GM12875 (cell line): ENCODE results near the gene NFIA.

Source experiments
- H3K4me3 ChIP-seq: one replicate; pipeline ENCODE4 v1.5.1; 2011; ENCODE audit warnings: low read depth, low read length, control low read depth
- CTCF ChIP-seq: IDR thresholded peaks from 2 replicates; pipeline ENCODE4 v1.5.1; 2011; ENCODE audit warnings: low read depth, mild to moderate bottlenecking, control low read depth, inconsistent platforms, low read length, moderate library complexity, borderline replicate concordance; ENCODE audit not compliant: insufficient read depth

NFIA gene

GRCh38 chr1:61237147-61237546 lies 154.8 kb downstream of the NFIA start:
- no peak for TF ChIP-seq CTCF
- no peak overlapping the region for H3K4me3 ChIP-seq

GRCh38 chr1:61237659-61238358 lies 155.4 kb downstream of the NFIA start:
- no peak for TF ChIP-seq CTCF
- no peak overlapping the region for H3K4me3 ChIP-seq

GRCh38 chr1:61238359-61238665 lies 156.0 kb downstream of the NFIA start:
- TF ChIP-seq CTCF = no peak
- no peak overlapping the region for H3K4me3 ChIP-seq

- no peak for TF ChIP-seq CTCF
- no peak overlapping the region for H3K4me3 ChIP-seq
Observed at GRCh38 chr1:61240878-61241277, 158.5 kb downstream of the NFIA start.

GRCh38 chr1:61241411-61241838 lies 159.1 kb downstream of the NFIA start:
- no peak overlapping the region for H3K4me3 ChIP-seq
- TF ChIP-seq CTCF = no peak

GRCh38 chr1:61241973-61242381 lies 159.6 kb downstream of the NFIA start:
- TF ChIP-seq CTCF = no peak
- H3K4me3 ChIP-seq = no peak overlapping the region

GRCh38 chr1:61244114-61244513 lies 161.8 kb downstream of the NFIA start:
- TF ChIP-seq CTCF = no peak
- H3K4me3 ChIP-seq = no peak overlapping the region
